Measurements from ENCODE around the gene VENTX.

Gene VENTX

GRCh38 chr10:133202778-133203651 is 34.6 kb upstream of the VENTX start:
- no peak for DNase-seq

GRCh38 chr10:133203652-133204195 is 33.9 kb upstream of the VENTX start:
- no peak for DNase-seq

- no peak for DNase-seq
These were observed 33.2 kb upstream of the VENTX start for GRCh38 chr10:133204226-133205015.

GRCh38 chr10:133205146-133205545 is 32.5 kb upstream of the VENTX start:
- no peak for DNase-seq

GRCh38 chr10:133206356-133207040 is 31.2 kb upstream of the VENTX start:
- no peak for DNase-seq

- DNase-seq: no peak
These were observed 30.5 kb upstream of the VENTX start for GRCh38 chr10:133207041-133207600.

GRCh38 chr10:133207627-133208026 is 30.0 kb upstream of the VENTX start:
- DNase-seq: no peak

- DNase-seq: no peak
These were observed 29.2 kb upstream of the VENTX start for GRCh38 chr10:133208466-133208865.

GRCh38 chr10:133209117-133209516 is 28.5 kb upstream of the VENTX start:
- no peak for DNase-seq

- DNase-seq: no peak
These were observed 28.0 kb upstream of the VENTX start for GRCh38 chr10:133209641-133210040.

GRCh38 chr10:133210398-133211140 is 27.1 kb upstream of the VENTX start:
- no peak for DNase-seq

- no peak for DNase-seq
These were observed 26.4 kb upstream of the VENTX start for GRCh38 chr10:133211141-133211830.

GRCh38 chr10:133211959-133212852 is 25.4 kb upstream of the VENTX start:
- no peak for DNase-seq

- DNase-seq: no peak
These were observed 24.7 kb upstream of the VENTX start for GRCh38 chr10:133212853-133213494.

- no peak for DNase-seq
These were observed 23.8 kb upstream of the VENTX start for GRCh38 chr10:133213641-133214467.

GRCh38 chr10:133214468-133215410 is 22.9 kb upstream of the VENTX start:
- no peak for DNase-seq

GRCh38 chr10:133215586-133215985 is 22.1 kb upstream of the VENTX start:
- DNase-seq: no peak

GRCh38 chr10:133216776-133217175 is 20.9 kb upstream of the VENTX start:
- DNase-seq: no peak
